ENCODE measurements around the gene RGS7. TPM values are rescaled to one million over a fixed set of nuclear protein-coding genes. Genes with fewer than 3 reads are reported as not detected.

RGS7 gene
- polyA plus RNA-seq, 1 donor from 2014 or later = 24.2 TPM

GRCh38 chr1:240831191-240831631, 525.8 kb downstream of the RGS7 start:
- Histone ChIP-seq H3K9me3 (ENCODE audit: low read length) (no peaks in the 10 kb centered on the region), H2AFZ (ENCODE audit: low read depth, low read length) (no peak overlapping the region), H3K27me3 (ENCODE audit: insufficient read depth, low read depth, low read length) (no peaks in the 10 kb centered on the region), H3F3A (ENCODE audit: insufficient read depth, low read length, poor library complexity, severe bottlenecking) (no peaks in the 10 kb centered on the region), H3K4me2 (ENCODE audit: low read length) (no peak overlapping the region), H3K79me2 (replicated peaks; ENCODE audit: insufficient read depth, low read length) (no peaks in the 10 kb centered on the region), H3K9me2 (ENCODE audit: insufficient read depth, low read length) (no peaks in the 10 kb centered on the region), H4K20me1 (ENCODE audit: insufficient read depth) (no peaks in the 10 kb centered on the region), H3K36me3 (ENCODE audit: insufficient read depth, low read length) (no peaks in the 10 kb centered on the region), H3K27ac (ENCODE audit: low read length) (no peak overlapping the region), H3K4me3 (ENCODE audit: low read length) (no peak overlapping the region), H3K9ac (ENCODE audit: low read length) (no peak overlapping the region)
- TF ChIP-seq RAD21 (conservative IDR thresholded peaks at IDR 0.05) (no peak), REST (IDR thresholded peaks at IDR 0.05; ENCODE audit: borderline replicate concordance) (no peak), EP300 (conservative IDR thresholded peaks at IDR 0.05; ENCODE audit: poor library complexity, severe bottlenecking) (no peak), SMC3 (conservative IDR thresholded peaks at IDR 0.05; ENCODE audit: poor library complexity) (no peak), MXI1 (conservative IDR thresholded peaks at IDR 0.05; ENCODE audit: poor library complexity, severe bottlenecking) (no peak), TAF1 (IDR thresholded peaks at IDR 0.05; ENCODE audit: low read depth) (no peak), CTCF (IDR thresholded peaks at IDR 0.05; ENCODE audit: poor library complexity, severe bottlenecking) (no peak), POLR2AphosphoS5 (IDR thresholded peaks at IDR 0.05) (no peak), EZH2 (IDR thresholded peaks at IDR 0.05; ENCODE audit: borderline replicate concordance, insufficient read depth, low read length, poor library complexity, severe bottlenecking) (no peak)

GRCh38 chr1:240829487-240829886, 527.5 kb downstream of the RGS7 start:
- Histone ChIP-seq H3K9me2 (ENCODE audit: insufficient read depth, low read length) (no peaks in the 10 kb centered on the region), H4K20me1 (ENCODE audit: insufficient read depth) (no peaks in the 10 kb centered on the region), H3K4me3 (ENCODE audit: low read length) (no peak overlapping the region), H2AFZ (ENCODE audit: low read depth, low read length) (no peak overlapping the region), H3K79me2 (replicated peaks; ENCODE audit: insufficient read depth, low read length) (no peaks in the 10 kb centered on the region), H3F3A (ENCODE audit: insufficient read depth, low read length, poor library complexity, severe bottlenecking) (no peaks in the 10 kb centered on the region), H3K27ac (ENCODE audit: low read length) (no peak overlapping the region), H3K9ac (ENCODE audit: low read length) (no peak overlapping the region), H3K4me2 (ENCODE audit: low read length) (no peak overlapping the region), H3K9me3 (ENCODE audit: low read length) (no peaks in the 10 kb centered on the region), H3K36me3 (ENCODE audit: insufficient read depth, low read length) (no peaks in the 10 kb centered on the region), H3K27me3 (ENCODE audit: insufficient read depth, low read depth, low read length) (no peaks in the 10 kb centered on the region)
- TF ChIP-seq MXI1 (conservative IDR thresholded peaks at IDR 0.05; ENCODE audit: poor library complexity, severe bottlenecking) (no peak), SMC3 (conservative IDR thresholded peaks at IDR 0.05; ENCODE audit: poor library complexity) (no peak), EP300 (conservative IDR thresholded peaks at IDR 0.05; ENCODE audit: poor library complexity, severe bottlenecking) (no peak), EZH2 (IDR thresholded peaks at IDR 0.05; ENCODE audit: borderline replicate concordance, insufficient read depth, low read length, poor library complexity, severe bottlenecking) (no peak), REST (IDR thresholded peaks at IDR 0.05; ENCODE audit: borderline replicate concordance) (no peak), TAF1 (IDR thresholded peaks at IDR 0.05; ENCODE audit: low read depth) (no peak)
